Fibroblast of skin of left biceps (primary cell): ENCODE data around the gene PPIF.
A peak's percentile ranks its signal among the peaks of the same experiment; 100 is the strongest.

Experiments used
- DNase-seq, 2 experiments: peaks; one replicate each; pipeline ENCODE4 v3.0.0-alpha.2; 2013; ENCODE audit warnings: low read depth in 2 of 2

The PPIF gene

GRCh38 chr10:79313911-79314439 lies 33.3 kb upstream of the PPIF start:
- DNase-seq, result no peak

DNA sequence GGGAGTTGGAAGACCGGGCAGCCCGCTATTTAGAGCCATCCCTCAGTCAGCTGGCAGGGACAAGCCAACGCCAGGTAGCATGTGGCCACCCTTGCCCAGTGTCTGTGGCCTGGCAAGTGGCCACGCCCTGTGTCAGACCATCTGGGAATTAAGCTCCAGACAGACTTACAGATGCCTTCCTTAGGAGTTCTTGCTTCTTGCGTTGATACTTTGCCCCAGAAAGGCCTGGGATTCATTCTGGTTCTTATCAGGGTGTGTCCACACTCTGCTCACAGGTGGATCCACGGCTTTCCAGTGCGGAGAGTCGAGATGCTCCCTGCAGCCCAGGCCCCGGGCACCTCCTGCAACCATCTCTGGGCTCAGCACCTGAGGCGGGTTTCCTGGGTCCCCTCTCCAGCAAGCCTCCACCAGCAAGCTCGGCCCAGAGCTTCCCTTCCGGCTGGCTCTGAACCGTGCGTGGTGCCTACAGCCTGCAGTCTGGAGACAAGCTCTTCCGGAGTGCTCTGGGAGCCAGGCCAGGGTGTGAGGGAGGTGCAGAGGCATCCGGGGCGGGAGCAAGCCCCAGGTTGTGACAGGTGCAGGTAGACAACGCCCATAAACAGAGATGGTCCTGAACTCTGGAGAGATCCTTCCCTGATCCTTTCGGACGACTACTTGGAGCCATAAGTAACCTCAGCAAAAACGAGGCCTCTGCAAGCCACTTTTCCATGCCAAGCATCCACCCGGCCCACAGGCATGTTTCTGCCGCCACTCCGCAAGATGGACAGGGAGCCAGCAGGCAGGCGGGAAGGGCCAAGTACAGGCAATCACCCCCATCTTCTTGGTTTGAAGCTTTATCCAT lies 32.3 kb upstream of the PPIF start:
- DNase-seq, result no peak

DNA sequence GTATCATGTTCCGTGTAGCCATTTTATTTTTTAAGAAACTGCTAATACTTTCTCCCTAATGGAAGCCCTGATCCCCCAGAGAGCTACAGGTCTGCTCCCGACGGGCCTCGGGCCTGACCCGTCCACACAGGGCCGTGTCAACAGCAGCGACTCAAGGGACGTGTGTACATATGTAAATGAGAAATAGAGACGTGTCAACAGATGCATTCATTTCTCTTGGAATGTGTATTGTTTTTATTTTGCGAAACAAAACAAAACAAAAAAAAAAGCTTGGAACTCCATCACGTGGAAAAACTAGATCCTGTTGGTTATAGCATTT lies 31.7 kb upstream of the PPIF start:
- no peak for DNase-seq

DNA sequence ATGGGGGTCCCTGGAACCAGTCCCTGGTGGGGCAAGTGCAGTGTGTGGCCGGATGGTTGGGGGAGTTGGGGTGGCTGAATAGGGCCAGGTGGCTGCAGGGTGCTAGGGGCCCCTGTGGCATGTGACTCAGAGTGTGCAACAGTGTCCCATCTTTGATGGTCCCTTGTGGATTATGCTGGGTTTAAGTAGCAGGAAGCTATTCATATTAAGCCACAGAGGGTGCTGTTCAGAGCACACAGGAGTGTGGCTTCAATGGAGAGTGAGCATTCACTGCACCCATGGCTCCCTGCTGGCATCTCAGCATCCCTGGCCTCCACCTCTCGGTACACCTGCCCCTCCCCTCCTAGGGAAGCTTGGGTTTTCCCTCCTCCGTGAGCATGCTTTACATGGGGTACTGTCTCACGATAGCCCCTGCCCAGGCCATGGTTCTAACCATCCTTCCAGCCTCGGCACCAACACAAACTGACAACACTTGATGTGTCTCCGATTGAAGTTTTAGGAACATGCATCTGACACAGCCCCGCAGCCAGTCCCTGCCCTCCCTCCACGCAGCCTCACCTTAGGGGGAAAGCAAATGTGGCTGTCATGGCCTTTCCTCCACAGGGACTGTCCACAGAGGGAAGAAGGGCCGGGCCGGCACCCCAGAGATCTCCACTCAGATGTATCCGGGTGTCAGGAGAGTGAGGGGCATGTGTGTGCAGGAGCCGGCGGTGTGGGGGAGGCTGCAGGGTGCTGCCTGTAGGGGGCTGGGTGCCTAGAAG lies 30.4 kb upstream of the PPIF start:
- no peak for DNase-seq

DNA sequence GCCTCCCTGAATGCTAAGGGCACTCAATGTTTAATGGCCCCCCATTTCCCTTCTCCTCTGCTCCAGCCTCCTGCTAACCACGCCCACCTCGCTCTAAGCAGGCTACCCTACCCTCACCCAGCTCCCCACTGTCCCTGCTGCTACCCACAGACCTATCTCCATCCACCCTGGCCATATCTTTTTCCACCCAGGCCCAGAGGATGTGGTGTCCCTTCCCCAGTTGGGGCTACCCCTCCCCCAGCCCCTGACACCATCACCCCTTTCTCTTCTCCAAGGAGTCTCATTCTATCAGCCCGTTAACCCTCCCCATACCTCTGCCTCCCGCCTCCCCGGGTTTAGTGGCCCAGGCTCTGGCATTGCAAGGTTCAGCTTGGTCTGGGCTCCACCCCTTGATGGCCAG lies 28.9 kb upstream of the PPIF start:
- no peak for DNase-seq

GRCh38 chr10:79319115-79319771 lies 28.0 kb upstream of the PPIF start:
- no peak for DNase-seq

DNA sequence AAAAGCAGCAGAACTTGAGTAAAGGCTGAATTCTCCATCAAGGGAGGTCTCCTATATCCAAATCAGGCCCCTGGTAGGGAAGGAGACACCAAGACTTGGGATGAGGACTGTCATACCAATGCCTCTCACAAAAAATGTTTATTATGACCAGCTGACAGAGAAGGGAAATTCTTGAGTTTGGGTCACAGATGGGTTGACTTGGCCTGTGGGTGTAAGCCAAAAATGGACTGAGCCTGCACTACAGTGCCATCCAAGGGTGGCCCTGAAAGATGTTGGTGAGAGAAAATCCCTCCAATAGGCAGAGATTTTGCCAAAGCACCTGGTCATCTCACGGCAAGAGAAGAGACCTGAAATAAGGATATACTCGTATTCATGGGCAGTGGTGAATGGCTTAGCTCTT lies 27.0 kb upstream of the PPIF start:
- no peak for DNase-seq

GRCh38 chr10:79320820-79321493 lies 26.3 kb upstream of the PPIF start:
- DNase-seq, result peak in 1 of 2 experiments; percentile 23

- DNase-seq, result no peak
Observed at GRCh38 chr10:79321494-79321882, 25.8 kb upstream of the PPIF start.

DNA sequence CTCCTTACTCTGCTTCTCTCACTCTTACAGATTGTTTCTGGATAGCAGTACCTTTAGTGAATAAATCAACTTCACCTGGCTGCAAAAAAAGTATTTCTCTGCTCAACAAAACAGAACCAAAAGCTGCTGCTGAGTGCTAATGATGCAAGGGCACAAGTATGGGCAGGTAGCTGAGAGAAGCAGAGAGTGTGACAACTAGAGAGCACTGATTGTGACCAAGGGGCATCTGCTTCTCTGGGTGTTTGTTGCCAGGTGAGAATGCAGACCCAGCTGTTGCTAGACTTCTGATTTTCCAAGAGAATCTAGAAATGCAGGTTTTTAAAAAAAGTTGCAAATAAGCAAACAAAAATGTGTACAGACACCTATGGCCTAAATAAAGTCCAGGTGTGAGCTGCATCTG lies 25.3 kb upstream of the PPIF start:
- no peak for DNase-seq

GRCh38 chr10:79322616-79323543 lies 24.4 kb upstream of the PPIF start:
- DNase-seq, result peak; percentile 80 to 81

DNA sequence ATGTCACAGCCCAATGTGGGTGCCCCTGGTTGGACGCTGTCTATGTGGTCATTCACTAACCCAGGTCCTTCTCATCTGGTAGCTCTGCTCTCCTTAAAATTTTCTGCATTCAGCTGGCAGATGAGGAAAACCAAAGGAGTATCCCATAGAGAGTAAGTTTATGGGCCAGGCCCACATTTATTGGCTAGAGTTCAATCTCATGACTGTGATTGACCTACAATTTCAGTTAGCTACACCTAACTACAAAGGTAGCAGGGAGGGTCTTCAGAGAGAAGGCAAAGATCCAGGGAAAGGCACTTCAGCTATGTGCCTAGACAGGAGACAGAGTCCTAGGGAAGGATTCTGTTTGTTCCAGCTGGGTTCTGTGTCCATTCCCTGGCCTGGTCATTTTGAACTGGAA lies 23.7 kb upstream of the PPIF start:
- DNase-seq, result no peak

GRCh38 chr10:79324032-79324695 lies 23.1 kb upstream of the PPIF start:
- no peak for DNase-seq

DNA sequence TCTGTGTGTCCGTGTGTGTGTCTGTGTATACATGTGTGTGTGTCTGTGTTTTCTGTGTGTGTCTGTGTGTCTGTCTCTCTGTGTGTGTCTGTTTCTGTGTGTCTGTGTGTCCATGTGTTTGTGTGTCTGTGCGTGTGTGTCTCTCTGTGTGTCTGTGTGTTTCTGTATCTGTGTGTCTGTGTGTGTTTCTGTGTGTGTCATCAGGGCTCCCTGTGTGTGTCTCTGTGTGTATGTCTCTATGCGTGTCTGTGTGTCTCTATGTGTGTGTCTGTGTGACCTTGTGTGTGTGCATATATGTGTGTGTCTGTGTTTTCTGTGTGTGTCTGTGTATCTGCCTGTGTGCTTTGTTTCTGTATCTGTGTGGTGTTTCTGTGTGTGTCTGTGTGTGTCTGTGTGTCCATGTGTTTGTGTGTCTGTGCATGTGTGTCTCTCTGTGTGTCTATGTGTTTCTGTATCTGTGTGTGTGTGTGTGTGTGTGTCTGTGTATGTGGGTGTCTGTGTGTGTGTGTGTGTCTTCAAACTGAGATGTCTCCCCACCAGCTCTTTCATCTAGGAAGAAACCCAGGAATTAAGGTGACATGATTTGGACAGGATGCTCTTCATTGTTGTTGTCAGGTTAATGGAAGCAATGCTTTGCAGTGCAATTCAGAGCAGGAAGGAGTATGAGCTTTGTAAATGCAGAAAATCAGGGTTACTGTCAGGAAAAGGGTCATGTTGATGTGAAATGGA lies 20.7 kb upstream of the PPIF start:
- no peak for DNase-seq

- no peak for DNase-seq
Observed at GRCh38 chr10:79327090-79327457, 20.2 kb upstream of the PPIF start.

- no peak for DNase-seq
Observed at GRCh38 chr10:79328147-79328701, 19.0 kb upstream of the PPIF start.

DNA sequence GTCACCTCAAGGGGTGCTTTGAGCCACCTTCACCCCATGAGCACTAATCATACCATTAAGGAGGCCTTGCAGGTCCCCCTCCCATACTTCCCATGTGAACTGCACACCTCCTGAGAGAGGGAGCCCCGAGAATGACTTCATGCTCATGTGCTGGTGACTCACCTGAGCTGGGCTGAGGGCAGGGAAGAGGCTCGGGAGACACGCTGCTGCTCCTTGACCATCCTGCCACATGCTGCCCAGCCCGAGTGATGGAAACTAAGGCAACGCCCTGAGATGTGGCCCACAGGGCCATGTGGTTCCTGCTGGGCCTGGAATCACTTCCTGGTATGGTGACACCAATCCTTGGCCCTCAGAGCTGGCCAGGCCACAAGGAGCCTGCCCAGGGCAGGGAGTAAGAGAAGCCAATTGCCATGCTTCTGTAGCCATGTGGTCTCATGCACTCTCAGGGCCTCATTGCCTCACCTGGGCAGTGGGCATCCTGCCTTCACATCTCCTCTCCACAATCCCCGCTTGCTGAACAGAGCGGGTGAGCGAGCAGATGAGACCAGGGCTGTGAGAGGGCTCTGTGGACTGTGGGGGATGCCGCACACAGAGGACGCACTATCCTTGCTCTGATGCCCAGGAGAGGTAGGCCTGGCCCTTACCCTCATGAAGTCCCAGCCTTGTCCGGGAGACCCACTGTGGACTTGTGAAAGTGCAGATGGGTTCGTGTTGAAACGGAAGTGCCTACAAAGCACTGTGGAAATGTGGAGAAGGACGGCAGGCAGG lies 18.3 kb upstream of the PPIF start:
- no peak for DNase-seq

DNA sequence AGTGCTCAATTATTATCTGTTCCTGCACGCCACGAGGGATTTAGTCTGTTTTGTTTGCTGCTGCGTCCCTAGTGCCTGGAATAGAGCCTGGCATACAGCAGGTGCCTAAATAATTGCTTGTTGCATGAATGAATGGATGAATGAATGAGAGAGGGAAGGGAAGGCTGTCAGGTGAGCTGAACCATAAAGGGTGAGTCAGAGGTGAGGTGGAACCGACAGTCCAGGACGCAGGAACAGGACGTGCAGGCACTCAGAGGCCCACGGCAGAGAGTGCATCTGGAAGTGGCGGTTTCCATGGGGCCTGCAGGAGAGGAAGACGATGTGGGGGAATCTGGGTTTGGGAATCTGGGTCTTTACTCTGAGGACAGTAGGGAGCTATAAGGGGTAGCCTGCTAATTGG lies 17.7 kb upstream of the PPIF start:
- no peak for DNase-seq

GRCh38 chr10:79331226-79331625 lies 16.0 kb upstream of the PPIF start:
- no peak for DNase-seq
